Measurements from ENCODE around the gene SAFB. TPM values are rescaled to one million over a fixed set of nuclear protein-coding genes. Genes with fewer than 3 reads are reported as not detected.

The SAFB gene
- total RNA-seq, 1 donor from 2014 or later: 65.1 TPM

DNA sequence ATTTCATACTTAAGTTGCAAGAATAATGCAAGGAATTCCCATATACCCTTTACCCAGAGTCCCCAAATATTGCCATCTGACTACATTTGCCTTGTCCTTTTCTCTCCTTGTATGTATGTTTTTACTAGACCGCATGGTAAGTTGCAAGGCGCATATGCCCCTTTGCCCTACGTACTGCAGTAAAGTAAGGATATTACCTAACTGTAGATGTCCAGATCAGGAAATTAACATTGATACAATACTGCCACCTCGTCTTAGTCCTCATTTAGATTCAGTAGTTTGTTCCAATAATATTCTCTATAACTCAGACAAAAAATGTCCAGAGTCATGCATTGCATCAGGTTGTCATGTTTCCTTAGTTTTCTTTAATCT, 9.3 kb downstream of the SAFB start:
- H3K4me1 ChIP-seq (ENCODE audit: insufficient read depth, low read length): peaks cover 6% of the 10 kb centered on the region
- H3K36me3 ChIP-seq (ENCODE audit: insufficient read depth, low read length): peaks cover 18% of the 10 kb centered on the region
- Mint-ChIP-seq H3K27me3 (ENCODE audit: low read depth, unreplicated experiment) (no peaks in the 10 kb centered on the region), H3K4me3 (ENCODE audit: unreplicated experiment) (no peak overlapping the region), H3K27ac (ENCODE audit: unreplicated experiment) (no peak overlapping the region), H3K9me3 (ENCODE audit: unreplicated experiment) (no peaks in the 10 kb centered on the region), H3K4me1 (ENCODE audit: low read depth, unreplicated experiment) (peaks cover 20% of the 10 kb centered on the region), H3K36me3 (ENCODE audit: low read depth, unreplicated experiment) (peaks cover 10% of the 10 kb centered on the region)
- no peaks in the 10 kb centered on the region for H3K27me3 ChIP-seq (ENCODE audit: insufficient read depth, low read length)
- no peak overlapping the region for H3K27ac ChIP-seq (ENCODE audit: low read depth, low read length)
- peaks cover 98% of the 10 kb centered on the region for H3K79me2 ChIP-seq (ENCODE audit: insufficient read depth, low read length)
- no peak for TF ChIP-seq EZH2 (IDR thresholded peaks at IDR 0.05; ENCODE audit: insufficient read depth, low read length)
- TF ChIP-seq, protein P1, sequence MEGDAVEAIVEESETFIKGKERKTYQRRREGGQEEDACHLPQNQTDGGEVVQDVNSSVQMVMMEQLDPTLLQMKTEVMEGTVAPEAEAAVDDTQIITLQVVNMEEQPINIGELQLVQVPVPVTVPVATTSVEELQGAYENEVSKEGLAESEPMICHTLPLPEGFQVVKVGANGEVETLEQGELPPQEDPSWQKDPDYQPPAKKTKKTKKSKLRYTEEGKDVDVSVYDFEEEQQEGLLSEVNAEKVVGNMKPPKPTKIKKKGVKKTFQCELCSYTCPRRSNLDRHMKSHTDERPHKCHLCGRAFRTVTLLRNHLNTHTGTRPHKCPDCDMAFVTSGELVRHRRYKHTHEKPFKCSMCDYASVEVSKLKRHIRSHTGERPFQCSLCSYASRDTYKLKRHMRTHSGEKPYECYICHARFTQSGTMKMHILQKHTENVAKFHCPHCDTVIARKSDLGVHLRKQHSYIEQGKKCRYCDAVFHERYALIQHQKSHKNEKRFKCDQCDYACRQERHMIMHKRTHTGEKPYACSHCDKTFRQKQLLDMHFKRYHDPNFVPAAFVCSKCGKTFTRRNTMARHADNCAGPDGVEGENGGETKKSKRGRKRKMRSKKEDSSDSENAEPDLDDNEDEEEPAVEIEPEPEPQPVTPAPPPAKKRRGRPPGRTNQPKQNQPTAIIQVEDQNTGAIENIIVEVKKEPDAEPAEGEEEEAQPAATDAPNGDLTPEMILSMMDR (IDR thresholded peaks at IDR 0.05; ENCODE audit: insufficient read depth, low read depth, low read length): no peak
- no peak overlapping the region for H3K9ac ChIP-seq (ENCODE audit: low read length)
- H3K4me3 ChIP-seq (ENCODE audit: insufficient read depth, low read depth, low read length): no peak overlapping the region
- no peak overlapping the region for H3K4me2 ChIP-seq (ENCODE audit: low read length)
- peaks cover 92% of the 10 kb centered on the region for H4K20me1 ChIP-seq (ENCODE audit: insufficient read depth, low read length)
- FAIRE-seq: no peak
- no peak for DNase-seq (ENCODE audit: low read depth)
- no peak overlapping the region for H2AFZ ChIP-seq (ENCODE audit: low read depth, low read length)
- H3K9me3 ChIP-seq (ENCODE audit: insufficient read depth, low read depth, low read length): no peaks in the 10 kb centered on the region

DNA sequence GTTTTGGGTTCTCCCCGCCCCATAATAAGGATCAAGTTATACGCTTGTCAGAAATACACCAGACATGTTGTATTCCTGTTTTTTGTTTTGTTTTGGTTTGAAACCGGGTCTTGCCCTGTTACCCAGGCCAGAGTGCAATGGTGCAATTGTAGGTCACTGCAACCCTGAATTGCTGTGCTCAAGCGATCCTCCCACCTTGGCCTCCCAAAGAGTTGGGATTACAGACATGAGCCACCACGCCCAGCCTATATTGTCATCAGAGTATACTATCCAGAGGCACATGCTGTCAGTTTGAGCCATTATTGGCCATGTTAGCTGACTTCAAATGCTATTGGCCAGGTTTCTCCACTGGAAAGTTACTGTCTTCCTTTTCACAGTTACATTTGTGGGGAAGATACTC, 9.8 kb downstream of the SAFB start:
- Mint-ChIP-seq H3K27me3 (ENCODE audit: low read depth, unreplicated experiment) (no peaks in the 10 kb centered on the region), H3K27ac (ENCODE audit: unreplicated experiment) (no peak overlapping the region), H3K36me3 (ENCODE audit: low read depth, unreplicated experiment) (peaks cover 7% of the 10 kb centered on the region), H3K9me3 (ENCODE audit: unreplicated experiment) (no peaks in the 10 kb centered on the region), H3K4me3 (ENCODE audit: unreplicated experiment) (no peak overlapping the region), H3K4me1 (ENCODE audit: low read depth, unreplicated experiment) (peaks cover 16% of the 10 kb centered on the region)
- Histone ChIP-seq H3K27ac (ENCODE audit: low read depth, low read length) (no peak overlapping the region), H3K4me1 (ENCODE audit: insufficient read depth, low read length) (peaks cover 1% of the 10 kb centered on the region), H3K9me3 (ENCODE audit: insufficient read depth, low read depth, low read length) (no peaks in the 10 kb centered on the region), H3K4me2 (ENCODE audit: low read length) (no peak overlapping the region), H3K79me2 (ENCODE audit: insufficient read depth, low read length) (peaks cover 98% of the 10 kb centered on the region), H3K36me3 (ENCODE audit: insufficient read depth, low read length) (peaks cover 17% of the 10 kb centered on the region), H3K27me3 (ENCODE audit: insufficient read depth, low read length) (no peaks in the 10 kb centered on the region), H3K9ac (ENCODE audit: low read length) (no peak overlapping the region), H4K20me1 (ENCODE audit: insufficient read depth, low read length) (peaks cover 92% of the 10 kb centered on the region), H3K4me3 (ENCODE audit: insufficient read depth, low read depth, low read length) (no peak overlapping the region), H2AFZ (ENCODE audit: low read depth, low read length) (no peak overlapping the region)
- FAIRE-seq: no peak
- no peak for TF ChIP-seq EZH2 (IDR thresholded peaks at IDR 0.05; ENCODE audit: insufficient read depth, low read length)
- TF ChIP-seq, protein P1 (IDR thresholded peaks at IDR 0.05; ENCODE audit: insufficient read depth, low read depth, low read length): no peak
- DNase-seq (ENCODE audit: low read depth): no peak

- Mint-ChIP-seq H3K4me3 (ENCODE audit: unreplicated experiment) (no peak overlapping the region), H3K36me3 (ENCODE audit: low read depth, unreplicated experiment) (no peaks in the 10 kb centered on the region), H3K27me3 (ENCODE audit: low read depth, unreplicated experiment) (no peaks in the 10 kb centered on the region), H3K9me3 (ENCODE audit: unreplicated experiment) (no peaks in the 10 kb centered on the region), H3K4me1 (ENCODE audit: low read depth, unreplicated experiment) (peaks cover 12% of the 10 kb centered on the region), H3K27ac (ENCODE audit: unreplicated experiment) (no peak overlapping the region)
- FAIRE-seq: no peak
- no peak for TF ChIP-seq EZH2 (IDR thresholded peaks at IDR 0.05; ENCODE audit: insufficient read depth, low read length)
- TF ChIP-seq, protein P1 (IDR thresholded peaks at IDR 0.05; ENCODE audit: insufficient read depth, low read depth, low read length): no peak
- Histone ChIP-seq H4K20me1 (ENCODE audit: insufficient read depth, low read length) (peaks cover 92% of the 10 kb centered on the region), H3K36me3 (ENCODE audit: insufficient read depth, low read length) (no peaks in the 10 kb centered on the region), H2AFZ (ENCODE audit: low read depth, low read length) (no peak overlapping the region), H3K27ac (ENCODE audit: low read depth, low read length) (no peak overlapping the region), H3K9me3 (ENCODE audit: insufficient read depth, low read depth, low read length) (no peaks in the 10 kb centered on the region), H3K4me3 (ENCODE audit: insufficient read depth, low read depth, low read length) (no peak overlapping the region), H3K4me2 (ENCODE audit: low read length) (no peak overlapping the region), H3K79me2 (ENCODE audit: insufficient read depth, low read length) (peaks cover 97% of the 10 kb centered on the region), H3K9ac (ENCODE audit: low read length) (no peak overlapping the region), H3K4me1 (ENCODE audit: insufficient read depth, low read length) (no peaks in the 10 kb centered on the region), H3K27me3 (ENCODE audit: insufficient read depth, low read length) (no peaks in the 10 kb centered on the region)
- no peak for DNase-seq (ENCODE audit: low read depth)
Measured at GRCh38 chr19:5635427-5635826, 12.5 kb downstream of the SAFB start.

All from astrocyte (in vitro differentiated cells and primary cell).